Measurements from ENCODE around the gene DUS2.

Gene DUS2

DNA sequence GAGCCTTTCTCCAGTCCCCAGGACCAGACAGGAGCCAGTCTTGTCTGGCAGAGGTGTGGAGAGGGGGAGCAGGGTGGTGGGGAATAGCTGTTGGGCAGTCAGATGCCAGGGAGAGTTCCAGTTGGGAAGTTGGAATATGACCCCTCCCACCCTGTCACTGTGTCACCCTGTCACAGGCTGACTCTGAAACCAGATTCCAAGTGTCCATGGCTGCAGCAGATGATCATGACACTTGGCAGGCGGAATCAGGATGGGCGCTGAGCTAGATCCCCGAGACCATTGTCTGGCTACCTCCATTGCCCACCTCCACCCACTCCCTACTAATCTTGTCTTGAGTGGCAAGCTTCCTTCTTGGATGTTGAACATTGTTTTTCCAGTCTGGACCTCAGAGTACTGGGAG, 52.9 kb downstream of the DUS2 start:
- TF ChIP-seq, protein P1, sequence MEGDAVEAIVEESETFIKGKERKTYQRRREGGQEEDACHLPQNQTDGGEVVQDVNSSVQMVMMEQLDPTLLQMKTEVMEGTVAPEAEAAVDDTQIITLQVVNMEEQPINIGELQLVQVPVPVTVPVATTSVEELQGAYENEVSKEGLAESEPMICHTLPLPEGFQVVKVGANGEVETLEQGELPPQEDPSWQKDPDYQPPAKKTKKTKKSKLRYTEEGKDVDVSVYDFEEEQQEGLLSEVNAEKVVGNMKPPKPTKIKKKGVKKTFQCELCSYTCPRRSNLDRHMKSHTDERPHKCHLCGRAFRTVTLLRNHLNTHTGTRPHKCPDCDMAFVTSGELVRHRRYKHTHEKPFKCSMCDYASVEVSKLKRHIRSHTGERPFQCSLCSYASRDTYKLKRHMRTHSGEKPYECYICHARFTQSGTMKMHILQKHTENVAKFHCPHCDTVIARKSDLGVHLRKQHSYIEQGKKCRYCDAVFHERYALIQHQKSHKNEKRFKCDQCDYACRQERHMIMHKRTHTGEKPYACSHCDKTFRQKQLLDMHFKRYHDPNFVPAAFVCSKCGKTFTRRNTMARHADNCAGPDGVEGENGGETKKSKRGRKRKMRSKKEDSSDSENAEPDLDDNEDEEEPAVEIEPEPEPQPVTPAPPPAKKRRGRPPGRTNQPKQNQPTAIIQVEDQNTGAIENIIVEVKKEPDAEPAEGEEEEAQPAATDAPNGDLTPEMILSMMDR (IDR thresholded peaks at IDR 0.05; ENCODE audit: extremely low read depth, missing control alignments), result no peak
- DNase-seq (ENCODE audit: low spot score), result no peak

GRCh38 chr16:68076560-68076959, 53.5 kb downstream of the DUS2 start:
- no peak for DNase-seq (ENCODE audit: low spot score)
- TF ChIP-seq, protein P1 (IDR thresholded peaks at IDR 0.05; ENCODE audit: extremely low read depth, missing control alignments), result no peak

- no peak for DNase-seq (ENCODE audit: low spot score)
- TF ChIP-seq, protein P1 (IDR thresholded peaks at IDR 0.05; ENCODE audit: extremely low read depth, missing control alignments), result no peak
Observed at GRCh38 chr16:68077866-68078700, 55.0 kb downstream of the DUS2 start.

DNA sequence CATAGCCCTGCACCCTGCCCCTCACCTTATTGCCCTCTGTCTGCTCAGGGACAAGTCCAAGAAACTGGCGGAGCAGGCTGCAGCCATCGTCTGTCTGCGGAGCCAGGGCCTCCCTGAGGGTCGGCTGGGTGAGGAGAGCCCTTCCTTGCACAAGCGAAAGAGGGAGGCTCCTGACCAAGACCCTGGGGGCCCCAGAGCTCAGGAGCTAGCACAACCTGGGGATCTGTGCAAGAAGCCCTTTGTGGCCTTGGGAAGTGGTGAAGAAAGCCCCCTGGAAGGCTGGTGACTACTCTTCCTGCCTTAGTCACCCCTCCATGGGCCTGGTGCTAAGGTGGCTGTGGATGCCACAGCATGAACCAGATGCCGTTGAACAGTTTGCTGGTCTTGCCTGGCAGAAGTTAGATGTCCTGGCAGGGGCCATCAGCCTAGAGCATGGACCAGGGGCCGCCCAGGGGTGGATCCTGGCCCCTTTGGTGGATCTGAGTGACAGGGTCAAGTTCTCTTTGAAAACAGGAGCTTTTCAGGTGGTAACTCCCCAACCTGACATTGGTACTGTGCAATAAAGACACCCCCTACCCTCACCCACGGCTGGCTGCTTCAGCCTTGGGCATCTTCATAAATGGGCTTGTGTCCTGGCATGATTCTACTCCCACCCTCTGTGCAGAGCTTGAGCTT, 55.8 kb downstream of the DUS2 start:
- no peak for DNase-seq (ENCODE audit: low spot score)
- TF ChIP-seq, protein P1 (IDR thresholded peaks at IDR 0.05; ENCODE audit: extremely low read depth, missing control alignments), result no peak

- no peak for DNase-seq (ENCODE audit: low spot score)
- TF ChIP-seq, protein P1 (IDR thresholded peaks at IDR 0.05; ENCODE audit: extremely low read depth, missing control alignments), result no peak
Observed at GRCh38 chr16:68079376-68079625, 56.2 kb downstream of the DUS2 start.

GRCh38 chr16:68079626-68080344, 56.7 kb downstream of the DUS2 start:
- DNase-seq (ENCODE audit: low spot score), result peak; percentile 59

More at GRCh38 chr16:68079626-68080344, 56.7 kb downstream of the DUS2 start:
- TF ChIP-seq, protein P1 (IDR thresholded peaks at IDR 0.05; ENCODE audit: extremely low read depth, missing control alignments), result no peak

Data from GM20000 (cell line).